Measurements from ENCODE around the gene PDAP1. TPM values are rescaled to one million over a fixed set of nuclear protein-coding genes. Genes with fewer than 3 reads are reported as not detected.

Gene PDAP1
- total RNA-seq, 2 donors from 2014 or later, result 147 to 165 TPM

DNA sequence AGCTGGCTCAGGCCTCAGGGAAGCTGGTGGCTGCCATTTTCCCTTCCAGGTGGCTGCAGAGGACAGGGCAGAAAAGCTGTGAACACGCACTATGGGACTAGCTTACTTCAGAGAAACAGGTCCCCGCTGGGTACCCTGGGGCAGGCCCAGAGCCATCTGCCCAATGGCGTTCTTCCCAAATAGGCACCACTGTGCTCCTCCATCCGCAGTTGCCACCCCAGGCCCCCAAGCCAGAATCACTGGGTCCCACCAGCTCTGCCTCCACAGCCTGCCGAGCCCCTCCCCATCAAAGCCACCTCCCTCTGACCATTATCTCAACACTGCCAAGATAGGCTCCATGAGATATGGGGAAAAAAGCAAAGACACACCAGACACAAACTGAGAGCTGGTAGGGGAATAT lies 11.8 kb upstream of the PDAP1 start:
- DNase-seq, result no peak
- H3K4me1 Mint-ChIP-seq, result no peaks in the 10 kb centered on the region
- Histone ChIP-seq H3K27me3 (ENCODE audit: control insufficient read depth, insufficient read depth, low read length, poor library complexity, severe bottlenecking) (no peaks in the 10 kb centered on the region), H3K4me1 (ENCODE audit: control insufficient read depth, insufficient read depth, low read length) (no peaks in the 10 kb centered on the region), H3K9me3 (ENCODE audit: control insufficient read depth, low read length) (no peaks in the 10 kb centered on the region), H3K4me3 (ENCODE audit: low read length) (no peak overlapping the region), H3K36me3 (ENCODE audit: control insufficient read depth, insufficient read depth, low read length) (peaks cover 87% of the 10 kb centered on the region), H3K27ac (ENCODE audit: low read depth, low read length) (no peak overlapping the region), H3K9ac (ENCODE audit: extremely low read depth, low read length, poor library complexity, severe bottlenecking) (no peak overlapping the region)
- 91 to 96% methylated on average over 4 to 5 of the region's 5 CpGs for WGBS, 2 experiments (ENCODE audit: insufficient coverage in 1 of 2, insufficient read length in 1 of 2)
- H3K27me3 Mint-ChIP-seq (ENCODE audit: insufficient read depth), result no peaks in the 10 kb centered on the region
- peaks cover 90% of the 10 kb centered on the region for H3K36me3 Mint-ChIP-seq (ENCODE audit: low read depth)
- no peak for TF ChIP-seq CTCF (conservative IDR thresholded peaks at IDR 0.05)
- H3K27ac Mint-ChIP-seq, result peak overlapping the region; percentile 21
- peaks cover 2% of the 10 kb centered on the region for H3K9me3 Mint-ChIP-seq
- no peak overlapping the region for H3K4me3 Mint-ChIP-seq

DNA sequence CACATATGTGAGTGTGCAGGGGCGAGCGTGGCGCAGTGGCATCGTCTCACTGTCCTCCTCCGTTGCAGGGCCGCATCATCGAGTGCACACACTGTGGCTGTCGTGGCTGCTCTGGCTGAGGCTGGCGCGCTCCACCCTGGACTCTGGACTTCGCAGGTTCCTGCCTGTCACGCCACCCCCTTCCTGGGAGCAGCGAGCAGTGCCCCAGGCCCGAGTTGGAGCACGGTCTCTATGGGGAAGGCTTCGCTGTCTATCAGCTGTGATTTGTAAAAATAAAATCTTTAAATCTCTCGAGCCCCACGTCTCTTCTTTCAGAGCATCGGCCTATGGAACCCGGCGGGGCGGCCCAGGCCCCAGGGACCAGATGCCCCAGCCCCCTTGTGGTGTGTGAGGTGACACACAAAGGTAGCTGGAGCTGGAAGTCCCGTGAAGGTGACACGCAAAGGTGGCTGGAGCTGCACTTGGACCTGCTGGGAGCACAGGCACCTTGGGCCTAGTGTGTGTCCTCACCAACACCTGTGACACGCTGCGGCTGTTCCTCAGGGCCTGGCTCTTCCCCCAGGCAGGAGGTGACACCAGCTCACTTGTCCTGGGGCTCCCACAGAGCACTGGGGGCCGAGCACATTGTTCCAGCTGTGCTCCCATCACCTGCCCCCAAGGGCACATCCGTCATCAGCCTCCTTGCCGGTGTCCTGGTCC lies 11.1 kb upstream of the PDAP1 start:
- peaks cover 87% of the 10 kb centered on the region for H3K36me3 ChIP-seq (ENCODE audit: control insufficient read depth, insufficient read depth, low read length)
- H3K27me3 ChIP-seq (ENCODE audit: control insufficient read depth, insufficient read depth, low read length, poor library complexity, severe bottlenecking), result no peaks in the 10 kb centered on the region
- peaks cover 8% of the 10 kb centered on the region for H3K9me3 Mint-ChIP-seq
- H3K27me3 Mint-ChIP-seq (ENCODE audit: insufficient read depth), result no peaks in the 10 kb centered on the region
- H3K4me1 Mint-ChIP-seq, result no peaks in the 10 kb centered on the region
- H3K27ac ChIP-seq (ENCODE audit: low read depth, low read length), result no peak overlapping the region
- no peak for DNase-seq
- H3K9ac ChIP-seq (ENCODE audit: extremely low read depth, low read length, poor library complexity, severe bottlenecking), result no peak overlapping the region
- H3K4me3 Mint-ChIP-seq, result no peak overlapping the region
- peak overlapping the region; percentile 21 for H3K27ac Mint-ChIP-seq
- H3K4me1 ChIP-seq (ENCODE audit: control insufficient read depth, insufficient read depth, low read length), result no peaks in the 10 kb centered on the region
- TF ChIP-seq CTCF (conservative IDR thresholded peaks at IDR 0.05), result peak; percentile 36
- peaks cover 90% of the 10 kb centered on the region for H3K36me3 Mint-ChIP-seq (ENCODE audit: low read depth)
- WGBS, 2 experiments (ENCODE audit: insufficient coverage in 1 of 2, insufficient read length in 1 of 2), result 94 to 95% methylated on average over 17 to 29 of the region's 29 CpGs
- peaks cover 7% of the 10 kb centered on the region for H3K9me3 ChIP-seq (ENCODE audit: control insufficient read depth, low read length)
- no peak overlapping the region for H3K4me3 ChIP-seq (ENCODE audit: low read length)

DNA sequence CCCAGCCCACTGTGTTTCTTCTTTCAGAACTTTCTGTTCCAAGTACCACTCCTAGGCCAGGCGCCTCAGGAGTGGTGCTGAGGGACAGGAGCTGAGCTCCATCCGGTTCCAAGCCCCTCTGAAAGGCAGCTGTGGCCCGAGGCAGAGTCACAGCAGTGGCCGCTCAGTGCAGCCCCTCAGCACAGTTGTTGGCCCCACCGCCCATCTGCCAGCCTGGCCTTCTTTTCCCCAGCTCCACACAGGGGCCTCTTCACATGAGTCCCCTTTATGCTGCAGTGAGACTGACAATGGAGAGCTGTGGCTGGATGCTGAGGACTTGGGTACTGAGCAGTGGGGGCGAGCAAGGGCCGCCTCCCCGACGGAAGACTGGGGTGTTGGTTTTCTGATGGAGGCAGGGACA lies 9.9 kb upstream of the PDAP1 start:
- Histone ChIP-seq H3K27ac (ENCODE audit: low read depth, low read length) (no peak overlapping the region), H3K9me3 (ENCODE audit: control insufficient read depth, low read length) (peaks cover 9% of the 10 kb centered on the region), H3K4me3 (ENCODE audit: low read length) (no peak overlapping the region), H3K4me1 (ENCODE audit: control insufficient read depth, insufficient read depth, low read length) (no peaks in the 10 kb centered on the region), H3K36me3 (ENCODE audit: control insufficient read depth, insufficient read depth, low read length) (peaks cover 87% of the 10 kb centered on the region), H3K27me3 (ENCODE audit: control insufficient read depth, insufficient read depth, low read length, poor library complexity, severe bottlenecking) (no peaks in the 10 kb centered on the region), H3K9ac (ENCODE audit: extremely low read depth, low read length, poor library complexity, severe bottlenecking) (no peak overlapping the region)
- 95% methylated on average over 6 to 9 of the region's 9 CpGs for WGBS, 2 experiments (ENCODE audit: insufficient coverage in 1 of 2, insufficient read length in 1 of 2)
- Mint-ChIP-seq H3K4me3 (no peak overlapping the region), H3K27me3 (ENCODE audit: insufficient read depth) (no peaks in the 10 kb centered on the region), H3K36me3 (ENCODE audit: low read depth) (peaks cover 88% of the 10 kb centered on the region), H3K4me1 (no peaks in the 10 kb centered on the region), H3K9me3 (peaks cover 8% of the 10 kb centered on the region), H3K27ac (no peak overlapping the region)
- DNase-seq, result no peak
- TF ChIP-seq CTCF (conservative IDR thresholded peaks at IDR 0.05), result no peak
